ENCODE data around the gene KBTBD7.

KBTBD7 gene

GRCh38 chr13:41193919-41194824, at the start of gene KBTBD7:
Gene KBTBD7 (minus strand): TSS chr13:41194569. CDS start chr13:41194257, 312 bp downstream.
- DNase-seq (ENCODE audit: low read depth in 2 of 2, low spot score in 1 of 2), result peak; percentile 84 to 91

GRCh38 chr13:41241626-41242025, 47.3 kb upstream of the KBTBD7 start:
- DNase-seq (ENCODE audit: low read depth in 2 of 2, low spot score in 1 of 2), result no peak

GRCh38 chr13:41236369-41236768, 42.0 kb upstream of the KBTBD7 start:
- DNase-seq (ENCODE audit: low read depth in 2 of 2, low spot score in 1 of 2), result no peak

GRCh38 chr13:41232578-41233480, 38.5 kb upstream of the KBTBD7 start:
- DNase-seq (ENCODE audit: low read depth in 2 of 2, low spot score in 1 of 2), result no peak

GRCh38 chr13:41231786-41232185, 37.4 kb upstream of the KBTBD7 start:
- DNase-seq (ENCODE audit: low read depth in 2 of 2, low spot score in 1 of 2), result no peak

GRCh38 chr13:41231025-41231677, 36.8 kb upstream of the KBTBD7 start:
- no peak for DNase-seq (ENCODE audit: low read depth in 2 of 2, low spot score in 1 of 2)

- DNase-seq (ENCODE audit: low read depth in 2 of 2, low spot score in 1 of 2), result no peak
These were observed 35.0 kb upstream of the KBTBD7 start for GRCh38 chr13:41229356-41229755.

GRCh38 chr13:41224113-41225110, 30.0 kb upstream of the KBTBD7 start:
- DNase-seq (ENCODE audit: low read depth in 2 of 2, low spot score in 1 of 2), result no peak

- peak in 1 of 2 donors; percentile 11 for DNase-seq (ENCODE audit: low read depth in 2 of 2, low spot score in 1 of 2)
These were observed 28.0 kb upstream of the KBTBD7 start for GRCh38 chr13:41222259-41222852.

- DNase-seq (ENCODE audit: low read depth in 2 of 2, low spot score in 1 of 2), result no peak
These were observed 26.0 kb upstream of the KBTBD7 start for GRCh38 chr13:41220401-41220800.

GRCh38 chr13:41216160-41216559, 21.8 kb upstream of the KBTBD7 start:
- DNase-seq (ENCODE audit: low read depth in 2 of 2, low spot score in 1 of 2), result no peak

- no peak for DNase-seq (ENCODE audit: low read depth in 2 of 2, low spot score in 1 of 2)
These were observed 19.6 kb upstream of the KBTBD7 start for GRCh38 chr13:41213919-41214318.

GRCh38 chr13:41213316-41213715, 18.9 kb upstream of the KBTBD7 start:
- no peak for DNase-seq (ENCODE audit: low read depth in 2 of 2, low spot score in 1 of 2)

GRCh38 chr13:41212881-41213280, 18.5 kb upstream of the KBTBD7 start:
- DNase-seq (ENCODE audit: low read depth in 2 of 2, low spot score in 1 of 2), result no peak

- DNase-seq (ENCODE audit: low read depth in 2 of 2, low spot score in 1 of 2), result no peak
These were observed 16.7 kb upstream of the KBTBD7 start for GRCh38 chr13:41211062-41211461.

- DNase-seq (ENCODE audit: low read depth in 2 of 2, low spot score in 1 of 2), result no peak
These were observed 12.1 kb upstream of the KBTBD7 start for GRCh38 chr13:41206467-41206866.

GRCh38 chr13:41203810-41204209, 9.4 kb upstream of the KBTBD7 start:
- DNase-seq (ENCODE audit: low read depth in 2 of 2, low spot score in 1 of 2), result no peak

- no peak for DNase-seq (ENCODE audit: low read depth in 2 of 2, low spot score in 1 of 2)
These were observed 5.8 kb upstream of the KBTBD7 start for GRCh38 chr13:41200126-41200525.

- DNase-seq (ENCODE audit: low read depth in 2 of 2, low spot score in 1 of 2), result no peak
These were observed 5.2 kb upstream of the KBTBD7 start for GRCh38 chr13:41199526-41199925.

- DNase-seq (ENCODE audit: low read depth in 2 of 2, low spot score in 1 of 2), result no peak
These were observed 4.7 kb upstream of the KBTBD7 start for GRCh38 chr13:41199079-41199478.

Data from stimulated activated CD8-positive, alpha-beta memory T cell treated with anti-CD3 and anti-CD28 coated beads, Interleukin-4, amount 100 ng/mL, for 4 hours (primary cell).